Loucy (cell line): Measurements from ENCODE around the gene MYO1E.

Experiments
- EZH2phosphoT487 ChIP-seq: fragments of 200-600 bp; IDR thresholded peaks from 2 replicates; pipeline ENCODE4 v1.6.1; 2018; ENCODE audit warnings: antibody characterized with exemption, mild to moderate bottlenecking, moderate library complexity, borderline replicate concordance
- TF ChIP-seq, protein P1 (sequence below): fragments of 200-600 bp; sonication (generic); conservative IDR thresholded peaks from 2 replicates; pipeline ENCODE4 v1.5.1; 2014; ENCODE audit warnings: mild to moderate bottlenecking, antibody characterized with exemption, low read length

DNA sequence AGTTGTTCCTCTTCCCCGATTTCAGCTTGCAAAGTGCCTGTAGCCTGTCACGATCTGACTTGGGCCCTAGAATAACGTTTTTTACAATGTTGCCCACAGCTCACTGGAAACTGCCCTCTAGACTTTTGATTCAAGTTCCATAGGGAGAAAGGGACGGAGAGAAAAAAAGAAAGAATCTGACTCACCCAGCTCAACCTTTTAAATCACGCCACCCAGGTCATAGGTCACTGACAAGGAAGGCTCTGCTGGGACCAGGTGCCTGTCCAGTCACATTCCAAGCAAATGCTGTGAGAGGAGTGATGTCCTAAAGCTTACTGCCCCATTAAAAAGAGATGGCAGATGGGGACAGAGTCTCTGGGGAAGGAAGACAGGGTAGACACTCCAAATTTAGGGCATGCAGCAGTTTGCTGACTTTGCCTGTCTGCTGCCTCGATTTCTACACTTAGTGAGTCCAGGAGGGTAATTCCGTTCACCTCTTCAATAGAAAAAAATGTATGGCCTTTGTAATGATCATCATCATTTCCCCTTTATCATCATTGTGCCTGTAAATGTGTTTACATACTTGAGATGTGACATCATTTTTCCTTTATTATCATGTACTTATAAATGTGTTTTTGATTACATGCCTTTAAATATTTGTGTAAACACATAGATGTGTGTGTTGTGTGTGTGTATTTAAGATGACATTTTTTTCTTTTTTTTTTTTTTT lies 8.4 kb upstream of the MYO1E start:
- TF ChIP-seq, protein P1, sequence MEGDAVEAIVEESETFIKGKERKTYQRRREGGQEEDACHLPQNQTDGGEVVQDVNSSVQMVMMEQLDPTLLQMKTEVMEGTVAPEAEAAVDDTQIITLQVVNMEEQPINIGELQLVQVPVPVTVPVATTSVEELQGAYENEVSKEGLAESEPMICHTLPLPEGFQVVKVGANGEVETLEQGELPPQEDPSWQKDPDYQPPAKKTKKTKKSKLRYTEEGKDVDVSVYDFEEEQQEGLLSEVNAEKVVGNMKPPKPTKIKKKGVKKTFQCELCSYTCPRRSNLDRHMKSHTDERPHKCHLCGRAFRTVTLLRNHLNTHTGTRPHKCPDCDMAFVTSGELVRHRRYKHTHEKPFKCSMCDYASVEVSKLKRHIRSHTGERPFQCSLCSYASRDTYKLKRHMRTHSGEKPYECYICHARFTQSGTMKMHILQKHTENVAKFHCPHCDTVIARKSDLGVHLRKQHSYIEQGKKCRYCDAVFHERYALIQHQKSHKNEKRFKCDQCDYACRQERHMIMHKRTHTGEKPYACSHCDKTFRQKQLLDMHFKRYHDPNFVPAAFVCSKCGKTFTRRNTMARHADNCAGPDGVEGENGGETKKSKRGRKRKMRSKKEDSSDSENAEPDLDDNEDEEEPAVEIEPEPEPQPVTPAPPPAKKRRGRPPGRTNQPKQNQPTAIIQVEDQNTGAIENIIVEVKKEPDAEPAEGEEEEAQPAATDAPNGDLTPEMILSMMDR = no peak
- TF ChIP-seq EZH2phosphoT487 = no peak
